Raji (cell line): Measurements from ENCODE around the gene CDK13.

Experiments used
- POLR2A ChIP-seq: IDR thresholded peaks from 2 replicates; pipeline ENCODE4 v1.6.1; 2011; ENCODE audit warnings: low read depth, low read length, control low read depth; ENCODE audit not compliant: insufficient read depth

The CDK13 gene

DNA sequence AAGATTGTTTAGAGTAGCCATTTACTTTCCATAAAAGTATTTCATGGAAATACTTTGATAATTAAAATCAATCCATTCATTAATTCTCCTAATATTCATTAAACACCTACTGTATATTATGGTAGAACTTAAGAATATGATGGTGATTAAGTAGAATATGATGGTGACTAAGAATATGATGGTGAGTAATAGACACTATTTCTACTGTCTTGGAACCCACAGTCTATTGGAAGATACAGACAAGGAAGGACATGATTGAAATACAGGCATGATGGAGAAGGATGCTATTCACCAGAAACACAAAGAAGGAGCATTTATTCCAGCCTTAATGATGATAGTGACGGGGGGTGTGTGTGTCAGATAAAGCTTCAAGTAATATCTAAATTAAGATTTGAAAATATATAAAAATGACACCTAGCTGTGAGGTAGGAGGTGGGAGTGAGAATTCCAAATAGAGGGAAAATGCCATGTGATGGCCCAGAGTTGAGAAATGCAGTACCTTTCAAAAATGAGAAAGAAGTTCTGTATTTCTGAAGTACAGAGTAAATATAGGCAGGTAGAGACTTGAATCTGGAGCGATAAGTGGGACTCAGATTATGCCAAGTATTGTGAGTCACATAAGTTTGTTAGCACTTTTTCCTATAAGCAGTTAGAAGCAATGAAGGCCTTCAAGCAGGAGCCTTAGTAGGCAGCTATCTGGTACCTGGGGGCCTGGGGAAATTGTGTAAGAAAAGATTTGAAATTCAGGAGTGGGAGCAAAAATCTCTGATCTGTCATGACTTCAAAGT lies 12.5 kb upstream of the CDK13 start:
- TF ChIP-seq POLR2A, result no peak

DNA sequence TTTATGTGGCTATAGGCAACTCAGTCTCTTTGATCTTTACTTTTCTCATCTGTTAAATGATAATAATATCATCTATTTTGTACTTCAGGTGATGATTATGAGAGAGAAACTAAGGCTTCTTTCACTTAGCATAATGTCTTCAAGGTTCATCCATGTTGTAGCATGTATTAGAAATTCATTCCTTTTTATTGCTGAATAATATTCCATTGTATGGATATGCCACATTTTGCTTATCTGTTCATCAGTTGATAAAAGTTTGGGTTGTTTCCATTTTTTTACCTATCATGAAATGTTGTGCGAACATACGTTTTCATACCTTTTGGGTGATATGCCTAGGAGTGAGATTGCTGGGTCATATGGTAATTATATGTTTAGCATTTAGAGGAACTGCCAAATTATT lies 7.2 kb upstream of the CDK13 start:
- TF ChIP-seq POLR2A, result no peak

DNA sequence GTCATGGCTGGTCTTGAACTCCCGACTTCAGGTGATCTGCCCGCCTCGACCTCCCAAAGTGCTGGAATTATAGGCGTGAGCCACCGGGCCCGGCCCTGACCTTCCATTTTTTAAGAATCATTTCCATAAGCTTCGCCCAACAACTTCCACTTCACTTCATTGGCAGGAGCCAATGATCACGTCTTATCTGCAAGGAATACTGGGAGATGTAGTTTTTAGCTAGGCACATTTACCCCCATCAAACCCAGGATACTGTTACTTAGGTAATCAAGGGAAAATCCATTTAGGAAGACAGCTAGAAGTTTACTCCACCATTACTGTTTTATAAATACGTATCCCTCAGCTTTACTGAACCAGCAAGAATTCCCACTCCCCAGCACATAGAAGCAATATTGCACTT lies 3.4 kb upstream of the CDK13 start:
- TF ChIP-seq POLR2A, result no peak

GRCh38 chr7:39948375-39948955 lies 1.6 kb upstream of the CDK13 start:
- 0 out of 2 replicates have a peak, but pooled peaks have one; percentile 27 for TF ChIP-seq POLR2A

GRCh38 chr7:39948956-39949928 lies 814 bp upstream of the CDK13 start:
- TF ChIP-seq POLR2A, result peak; percentile 98

GRCh38 chr7:39950473-39951225 lies 593 bp downstream of the CDK13 start:
- no peak; the same call in 1 of the 2 replicates for TF ChIP-seq POLR2A

GRCh38 chr7:39951226-39952194 lies 1.5 kb downstream of the CDK13 start:
- peak; percentile 43 for TF ChIP-seq POLR2A

DNA sequence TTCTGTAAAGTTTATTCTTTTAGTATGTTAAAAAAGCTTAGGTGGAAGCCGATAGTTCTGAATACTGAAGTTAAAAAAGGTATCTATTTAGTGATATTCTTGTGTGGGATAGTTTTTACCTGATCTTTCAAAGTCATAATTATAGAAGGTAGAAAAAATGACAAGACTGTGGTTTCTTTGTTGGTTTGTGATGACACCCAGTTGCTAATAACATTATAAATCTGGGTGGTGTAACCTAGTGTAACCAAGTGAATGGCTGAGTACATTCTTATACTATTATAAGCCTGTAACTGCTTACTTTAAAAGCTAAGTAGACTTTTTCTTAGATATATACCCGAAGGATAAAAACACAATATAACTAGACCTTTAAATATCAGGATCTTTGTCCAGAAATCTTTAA lies 2.3 kb downstream of the CDK13 start:
- no peak for TF ChIP-seq POLR2A

- TF ChIP-seq POLR2A, result no peak
Measured at GRCh38 chr7:39952803-39953202, 2.7 kb downstream of the CDK13 start.

GRCh38 chr7:39954694-39955093 lies 4.6 kb downstream of the CDK13 start:
- no peak for TF ChIP-seq POLR2A

DNA sequence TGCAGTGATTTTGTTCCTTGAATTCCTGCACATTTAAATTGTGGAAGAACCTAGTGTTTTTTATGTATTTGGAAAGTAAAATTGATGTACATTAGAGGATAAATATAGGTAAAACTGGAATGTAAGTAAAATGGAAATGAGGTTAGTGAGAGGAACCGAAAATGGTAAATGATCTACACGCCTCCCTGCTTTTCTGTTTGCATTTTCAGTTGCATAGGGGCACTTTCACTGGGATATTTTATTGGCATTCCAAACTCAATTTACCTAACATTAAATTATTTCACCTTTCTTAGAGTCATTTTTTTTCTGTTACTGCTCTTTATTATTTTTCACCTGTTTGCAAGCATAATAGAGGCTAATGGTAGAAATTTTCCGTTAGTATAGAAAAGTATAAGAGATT lies 8.0 kb downstream of the CDK13 start:
- TF ChIP-seq POLR2A, result no peak

DNA sequence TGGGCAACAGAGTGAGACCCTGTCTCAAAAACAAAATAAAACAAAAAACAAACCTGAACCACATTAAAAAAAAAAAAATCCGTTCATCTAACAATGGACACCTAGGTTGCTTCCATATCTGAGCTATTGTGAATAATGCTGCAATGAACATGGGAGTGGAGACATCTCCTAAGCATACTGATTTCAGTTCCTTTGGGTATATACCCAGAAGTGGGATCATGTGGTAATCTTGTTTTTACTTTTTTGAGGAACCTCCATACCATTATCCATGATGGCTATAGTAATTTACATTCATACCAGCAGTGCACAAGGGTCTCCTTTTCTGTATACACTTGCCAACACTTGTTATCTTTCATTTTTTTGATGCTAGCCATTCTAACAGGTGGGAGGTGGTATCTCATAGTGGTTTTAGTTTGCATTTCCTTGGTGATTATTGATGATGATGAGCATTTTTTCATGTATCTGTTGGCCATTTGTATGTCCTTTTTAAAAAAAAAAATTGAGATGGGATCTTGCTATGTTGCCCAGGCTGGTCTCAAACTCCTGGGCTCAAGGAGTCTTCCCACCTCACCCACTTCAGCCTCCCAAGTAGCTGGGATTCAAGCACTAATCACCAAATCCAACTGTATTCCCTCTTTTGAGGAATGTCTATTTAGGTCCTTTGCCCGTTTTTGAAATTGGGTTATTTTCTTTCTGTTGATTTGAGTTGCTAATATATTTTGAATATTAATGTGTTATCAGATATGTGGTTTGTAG lies 17.5 kb downstream of the CDK13 start:
- no peak for TF ChIP-seq POLR2A

GRCh38 chr7:39969431-39969830 lies 19.4 kb downstream of the CDK13 start:
- no peak for TF ChIP-seq POLR2A
